Measurements from ENCODE around the gene KRTAP5-2.

The KRTAP5-2 gene

DNA sequence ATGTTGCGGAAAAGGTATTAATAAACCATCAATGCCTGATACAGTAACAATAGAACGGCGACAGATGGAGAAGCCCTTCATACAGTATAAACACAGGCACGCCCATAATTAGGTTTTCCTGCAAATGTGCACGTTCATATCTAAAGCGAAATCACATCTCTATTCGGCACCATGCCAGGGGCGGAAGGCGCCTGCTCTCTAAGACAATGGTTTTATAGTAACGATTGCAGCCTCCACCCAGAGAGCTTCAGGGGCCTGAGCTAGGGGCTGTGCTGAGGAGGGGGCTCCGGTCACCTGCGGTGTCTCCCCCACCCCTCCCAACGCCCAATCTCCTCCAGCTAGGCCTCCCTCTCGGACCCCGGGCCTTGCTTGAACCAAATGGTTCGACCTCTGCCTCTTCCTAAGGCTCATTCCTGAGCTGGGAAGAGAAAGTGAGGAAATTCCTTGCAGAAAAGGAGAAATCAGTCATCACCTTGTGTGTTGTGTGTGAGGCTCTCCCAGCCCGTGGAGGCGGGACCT lies 41.1 kb upstream of the KRTAP5-2 start:
- TF ChIP-seq EP300 (IDR thresholded peaks at IDR 0.05; ENCODE audit: borderline replicate concordance) (no peak), TCF12 (IDR thresholded peaks at IDR 0.05; ENCODE audit: low read depth) (no peak), NFIC (IDR thresholded peaks at IDR 0.05) (no peak), RAD21 (IDR thresholded peaks at IDR 0.05; ENCODE audit: low read depth) (no peak), CREB1 (IDR thresholded peaks at IDR 0.05; ENCODE audit: low read depth) (no peak)

DNA sequence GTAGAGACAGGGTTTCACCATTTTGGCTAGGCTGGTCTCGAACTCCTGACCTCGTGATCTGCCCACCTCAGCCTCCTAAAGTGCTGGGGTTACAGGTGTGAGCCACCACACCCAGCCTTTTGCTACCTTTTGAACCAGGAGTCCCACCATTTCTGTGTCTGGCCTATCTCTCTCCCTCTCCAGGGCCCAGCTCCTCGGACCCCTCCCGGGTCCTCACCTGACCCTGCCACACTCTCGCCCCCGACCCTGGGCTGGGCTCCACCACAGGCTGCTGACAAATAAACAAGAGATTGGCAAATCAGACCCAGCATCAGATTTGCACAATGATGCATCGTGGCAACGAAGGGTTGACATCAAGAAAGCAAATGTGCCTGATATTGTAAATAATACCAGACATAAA lies 40.2 kb upstream of the KRTAP5-2 start:
- TF ChIP-seq NFIC (IDR thresholded peaks at IDR 0.05) (no peak), ZBTB7A (IDR thresholded peaks at IDR 0.05; ENCODE audit: low read depth) (no peak), CREB1 (IDR thresholded peaks at IDR 0.05; ENCODE audit: low read depth) (no peak), CEBPB (IDR thresholded peaks at IDR 0.05) (no peak), TCF12 (IDR thresholded peaks at IDR 0.05; ENCODE audit: low read depth) (no peak), EP300 (IDR thresholded peaks at IDR 0.05; ENCODE audit: borderline replicate concordance) (no peak), EGR1 (IDR thresholded peaks at IDR 0.05) (no peak), RAD21 (IDR thresholded peaks at IDR 0.05; ENCODE audit: low read depth) (no peak), TAF1 (IDR thresholded peaks at IDR 0.05; ENCODE audit: low read depth) (no peak)
- TF ChIP-seq, protein P1, sequence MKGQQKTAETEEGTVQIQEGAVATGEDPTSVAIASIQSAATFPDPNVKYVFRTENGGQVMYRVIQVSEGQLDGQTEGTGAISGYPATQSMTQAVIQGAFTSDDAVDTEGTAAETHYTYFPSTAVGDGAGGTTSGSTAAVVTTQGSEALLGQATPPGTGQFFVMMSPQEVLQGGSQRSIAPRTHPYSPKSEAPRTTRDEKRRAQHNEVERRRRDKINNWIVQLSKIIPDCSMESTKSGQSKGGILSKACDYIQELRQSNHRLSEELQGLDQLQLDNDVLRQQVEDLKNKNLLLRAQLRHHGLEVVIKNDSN (IDR thresholded peaks at IDR 0.05), result no peak

GRCh38 chr11:1637628-1638027 lies 39.5 kb upstream of the KRTAP5-2 start:
- TF ChIP-seq MAX (IDR thresholded peaks at IDR 0.05) (no peak), TEAD4 (IDR thresholded peaks at IDR 0.05) (no peak), EGR1 (IDR thresholded peaks at IDR 0.05) (no peak), CREB1 (IDR thresholded peaks at IDR 0.05; ENCODE audit: low read depth) (no peak), FOXM1 (IDR thresholded peaks at IDR 0.05; ENCODE audit: borderline replicate concordance, low read depth) (no peak), TCF12 (IDR thresholded peaks at IDR 0.05; ENCODE audit: low read depth) (no peak), CEBPB (IDR thresholded peaks at IDR 0.05) (no peak), ZBTB7A (IDR thresholded peaks at IDR 0.05; ENCODE audit: low read depth) (no peak), EP300 (IDR thresholded peaks at IDR 0.05; ENCODE audit: borderline replicate concordance) (no peak), TAF1 (IDR thresholded peaks at IDR 0.05; ENCODE audit: low read depth) (no peak), RAD21 (IDR thresholded peaks at IDR 0.05; ENCODE audit: low read depth) (no peak), NFIC (IDR thresholded peaks at IDR 0.05) (no peak), YY1 (IDR thresholded peaks at IDR 0.05; ENCODE audit: low read depth) (no peak)
- TF ChIP-seq, protein P1 (IDR thresholded peaks at IDR 0.05), result no peak
- TF ChIP-seq, protein P2, sequence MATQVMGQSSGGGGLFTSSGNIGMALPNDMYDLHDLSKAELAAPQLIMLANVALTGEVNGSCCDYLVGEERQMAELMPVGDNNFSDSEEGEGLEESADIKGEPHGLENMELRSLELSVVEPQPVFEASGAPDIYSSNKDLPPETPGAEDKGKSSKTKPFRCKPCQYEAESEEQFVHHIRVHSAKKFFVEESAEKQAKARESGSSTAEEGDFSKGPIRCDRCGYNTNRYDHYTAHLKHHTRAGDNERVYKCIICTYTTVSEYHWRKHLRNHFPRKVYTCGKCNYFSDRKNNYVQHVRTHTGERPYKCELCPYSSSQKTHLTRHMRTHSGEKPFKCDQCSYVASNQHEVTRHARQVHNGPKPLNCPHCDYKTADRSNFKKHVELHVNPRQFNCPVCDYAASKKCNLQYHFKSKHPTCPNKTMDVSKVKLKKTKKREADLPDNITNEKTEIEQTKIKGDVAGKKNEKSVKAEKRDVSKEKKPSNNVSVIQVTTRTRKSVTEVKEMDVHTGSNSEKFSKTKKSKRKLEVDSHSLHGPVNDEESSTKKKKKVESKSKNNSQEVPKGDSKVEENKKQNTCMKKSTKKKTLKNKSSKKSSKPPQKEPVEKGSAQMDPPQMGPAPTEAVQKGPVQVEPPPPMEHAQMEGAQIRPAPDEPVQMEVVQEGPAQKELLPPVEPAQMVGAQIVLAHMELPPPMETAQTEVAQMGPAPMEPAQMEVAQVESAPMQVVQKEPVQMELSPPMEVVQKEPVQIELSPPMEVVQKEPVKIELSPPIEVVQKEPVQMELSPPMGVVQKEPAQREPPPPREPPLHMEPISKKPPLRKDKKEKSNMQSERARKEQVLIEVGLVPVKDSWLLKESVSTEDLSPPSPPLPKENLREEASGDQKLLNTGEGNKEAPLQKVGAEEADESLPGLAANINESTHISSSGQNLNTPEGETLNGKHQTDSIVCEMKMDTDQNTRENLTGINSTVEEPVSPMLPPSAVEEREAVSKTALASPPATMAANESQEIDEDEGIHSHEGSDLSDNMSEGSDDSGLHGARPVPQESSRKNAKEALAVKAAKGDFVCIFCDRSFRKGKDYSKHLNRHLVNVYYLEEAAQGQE (IDR thresholded peaks at IDR 0.05; ENCODE audit: low read depth), result no peak

- TF ChIP-seq MAX (IDR thresholded peaks at IDR 0.05) (no peak), NFIC (IDR thresholded peaks at IDR 0.05) (no peak), TCF12 (IDR thresholded peaks at IDR 0.05; ENCODE audit: low read depth) (no peak), FOXM1 (IDR thresholded peaks at IDR 0.05; ENCODE audit: borderline replicate concordance, low read depth) (no peak), RAD21 (IDR thresholded peaks at IDR 0.05; ENCODE audit: low read depth) (no peak), EGR1 (IDR thresholded peaks at IDR 0.05) (no peak), CEBPB (IDR thresholded peaks at IDR 0.05) (no peak), EP300 (IDR thresholded peaks at IDR 0.05; ENCODE audit: borderline replicate concordance) (no peak), TEAD4 (IDR thresholded peaks at IDR 0.05) (no peak), YY1 (IDR thresholded peaks at IDR 0.05; ENCODE audit: low read depth) (no peak)
- TF ChIP-seq, protein P1 (IDR thresholded peaks at IDR 0.05), result no peak; the same call in 1 of the 2 replicates
- TF ChIP-seq, protein P2 (IDR thresholded peaks at IDR 0.05; ENCODE audit: low read depth), result no peak
These were observed 38.3 kb upstream of the KRTAP5-2 start for GRCh38 chr11:1636291-1636950.

GRCh38 chr11:1633864-1634263 lies 35.8 kb upstream of the KRTAP5-2 start:
- TF ChIP-seq, protein P1 (IDR thresholded peaks at IDR 0.05), result no peak
- TF ChIP-seq EGR1 (IDR thresholded peaks at IDR 0.05) (no peak), CEBPB (IDR thresholded peaks at IDR 0.05) (no peak), MAX (IDR thresholded peaks at IDR 0.05) (no peak), FOXM1 (IDR thresholded peaks at IDR 0.05; ENCODE audit: borderline replicate concordance, low read depth) (no peak), YY1 (IDR thresholded peaks at IDR 0.05; ENCODE audit: low read depth) (no peak), RAD21 (IDR thresholded peaks at IDR 0.05; ENCODE audit: low read depth) (no peak), ZBTB7A (IDR thresholded peaks at IDR 0.05; ENCODE audit: low read depth) (no peak), TEAD4 (IDR thresholded peaks at IDR 0.05) (no peak), NFIC (IDR thresholded peaks at IDR 0.05) (no peak), EP300 (IDR thresholded peaks at IDR 0.05; ENCODE audit: borderline replicate concordance) (no peak), CREB1 (IDR thresholded peaks at IDR 0.05; ENCODE audit: low read depth) (no peak), TCF12 (IDR thresholded peaks at IDR 0.05; ENCODE audit: low read depth) (no peak), TAF1 (IDR thresholded peaks at IDR 0.05; ENCODE audit: low read depth) (no peak)
- TF ChIP-seq, protein P2 (IDR thresholded peaks at IDR 0.05; ENCODE audit: low read depth), result no peak
